Keratinocyte (primary cell): Measurements from ENCODE around the gene ATP9B. TPM values are rescaled to one million over a fixed set of nuclear protein-coding genes. Genes with fewer than 3 reads are reported as not detected.

Experiments
- DNase-seq: peaks from one replicate; pipeline ENCODE4 v3.0.0-alpha.2; 2011; ENCODE audit warnings: low read depth, missing footprints, low spot score
- FAIRE-seq: peaks from 2 replicates; lab custom pipeline; 2011; peaks lifted over from hg19 to GRCh38; lab: Jason Lieb, UNC
- H2AFZ ChIP-seq: 2 replicates; pipeline ENCODE4 v1.6.0; 2012; ENCODE audit warnings: low read length, control low read depth, inconsistent platforms; ENCODE audit not compliant: control insufficient read depth
- H3K27ac ChIP-seq: 2 replicates; pipeline ENCODE4 v1.5.1; 2011; ENCODE audit warnings: low read length; ENCODE audit not compliant: control insufficient read depth, insufficient read depth
- H3K27me3 ChIP-seq: 3 replicates; pipeline ENCODE4 v1.6.0; 2011; ENCODE audit warnings: low read length; ENCODE audit not compliant: control insufficient read depth, insufficient read depth; ENCODE audit errors: extremely low read depth
- H3K36me3 ChIP-seq, 2 experiments: 2 replicates in 1 of 2; 3 replicates in 1 of 2; pipeline ENCODE4 v1.5.1; 2011; ENCODE audit warnings: low read length in 2 of 2, mild to moderate bottlenecking in 1 of 2; ENCODE audit not compliant: control insufficient read depth in 2 of 2, insufficient read depth in 2 of 2; ENCODE audit errors: extremely low read depth in 1 of 2
- H3K4me1 ChIP-seq: 3 replicates; pipeline ENCODE4 v1.5.1; 2011; ENCODE audit warnings: low read length; ENCODE audit not compliant: control insufficient read depth, insufficient read depth; ENCODE audit errors: extremely low read depth
- H3K4me2 ChIP-seq: 3 replicates; pipeline ENCODE4 v1.6.0; 2011; ENCODE audit warnings: low read depth, low read length; ENCODE audit not compliant: control insufficient read depth, insufficient read depth; ENCODE audit errors: extremely low read depth
- H3K4me3 ChIP-seq, 3 experiments: fragments of 200-600 bp in 1 of 3; sonication (generic) in 1 of 3; 2 replicates in 2 of 3; 3 replicates in 1 of 3; pipeline ENCODE4 v1.5.1; 2011 to 2016; ENCODE audit warnings: low read length in 3 of 3, mild to moderate bottlenecking in 3 of 3, control low read depth in 2 of 3, inconsistent platforms in 1 of 3, low read depth in 1 of 3, mixed read lengths in 1 of 3, mixed run types in 1 of 3, moderate library complexity in 1 of 3; ENCODE audit not compliant: control insufficient read depth in 2 of 3, insufficient read depth in 2 of 3; ENCODE audit errors: extremely low read depth in 1 of 3
- H3K79me2 ChIP-seq: 2 replicates; pipeline ENCODE4 v1.6.0; 2012; ENCODE audit warnings: low read length; ENCODE audit not compliant: control insufficient read depth, insufficient read depth
- H3K9ac ChIP-seq: 3 replicates; pipeline ENCODE4 v1.6.0; 2011; ENCODE audit warnings: low read length; ENCODE audit not compliant: control insufficient read depth, insufficient read depth; ENCODE audit errors: extremely low read depth
- H3K9me1 ChIP-seq: 3 replicates; pipeline ENCODE4 v1.6.0; 2011; ENCODE audit warnings: low read length; ENCODE audit not compliant: control insufficient read depth, insufficient read depth; ENCODE audit errors: extremely low read depth
- H3K9me3 ChIP-seq: 2 replicates; pipeline ENCODE4 v1.5.1; 2012; ENCODE audit warnings: low read depth, low read length; ENCODE audit not compliant: control insufficient read depth
- H4K20me1 ChIP-seq: 3 replicates; pipeline ENCODE4 v1.6.0; 2011; ENCODE audit warnings: low read length; ENCODE audit not compliant: control insufficient read depth, insufficient read depth; ENCODE audit errors: extremely low read depth
- CTCF ChIP-seq, 3 experiments: IDR thresholded peaks in 1 of 3; conservative IDR thresholded peaks in 1 of 3; optimal IDR thresholded peaks in 1 of 3; 2 replicates in 2 of 3; 3 replicates in 1 of 3; pipeline versions ENCODE3 to v1.5.1; 2011; ENCODE audit warnings: low read length in 3 of 3, mild to moderate bottlenecking in 3 of 3, moderate library complexity in 2 of 3, control low read depth in 1 of 3, inconsistent platforms in 1 of 3; ENCODE audit not compliant: insufficient read depth in 2 of 3; ENCODE audit errors: extremely low read depth in 1 of 3
- EZH2 ChIP-seq: IDR thresholded peaks from one replicate; pipeline ENCODE4 v1.6.1; 2012; ENCODE audit warnings: inconsistent platforms, mild to moderate bottlenecking, low read length, moderate library complexity
- dilution Hi-C: fragments of 300-500 bp; cut with MboI; formaldehyde crosslinking; loops from one replicate; pipeline ENCODE4 v1.7.0; 2020; ENCODE audit warnings: low sequenced_read_pairs; ENCODE audit not compliant: extremely low pct_ligation_motif_present
- polyA plus RNA-seq, 5 experiments: library from polyadenylated mRNA; depleted of rRNA in 3 of 5; stranded (reverse) in 3 of 5; stranded (forward) in 1 of 5; unstranded in 1 of 5; fragments of >200 nt; gene quantifications; 1 replicate in 1 of 5; 2 replicates in 3 of 5; 3 replicates in 1 of 5; pipeline versions ENCODE4 v1.2.1 to v1.2.3, GENCODE V29; 2011 to 2012; ENCODE audit warnings: missing spikeins in 2 of 5, low read depth in 1 of 5, low replicate concordance in 1 of 5

ATP9B gene
- polyA plus RNA-seq, 1 donor (not counting 4 experiments of a cell fraction or from before 2014, with no cell fraction given), result 16.1 TPM

GRCh38 chr18:79413426-79413825 is 344.2 kb downstream of the ATP9B start:
- H3K4me1 ChIP-seq, result no peaks in the 10 kb centered on the region
- no peak overlapping the region for H2AFZ ChIP-seq
- no peaks in the 10 kb centered on the region for H4K20me1 ChIP-seq
- no peaks in the 10 kb centered on the region for H3K79me2 ChIP-seq
- no peaks in the 10 kb centered on the region for H3K36me3 ChIP-seq
- dilution Hi-C loops, result no loop called here
- TF ChIP-seq EZH2, result no peak
- TF ChIP-seq CTCF (optimal IDR thresholded peaks at IDR 0.05 in 1 of 3, IDR thresholded peaks at IDR 0.05 in 1 of 3, conservative IDR thresholded peaks at IDR 0.05 in 1 of 3; ENCODE audit: extremely low read depth in 1 of 3, insufficient read depth in 2 of 3, low read length in 3 of 3), result no peak
- no peak for DNase-seq
- no peak overlapping the region for H3K4me2 ChIP-seq
- H3K9ac ChIP-seq, result no peak overlapping the region
- no peaks in the 10 kb centered on the region for H3K27me3 ChIP-seq
- H3K9me1 ChIP-seq, result no peaks in the 10 kb centered on the region
- no peak overlapping the region for H3K4me3 ChIP-seq
- no peak for FAIRE-seq
- no peaks in the 10 kb centered on the region for H3K9me3 ChIP-seq
- no peak overlapping the region for H3K27ac ChIP-seq

- Histone ChIP-seq H3K79me2 (no peaks in the 10 kb centered on the region), H3K4me3 (no peak overlapping the region), H3K9me3 (no peaks in the 10 kb centered on the region), H3K36me3 (no peaks in the 10 kb centered on the region), H3K27me3 (no peaks in the 10 kb centered on the region), H3K4me1 (no peaks in the 10 kb centered on the region), H3K9me1 (no peaks in the 10 kb centered on the region), H3K9ac (no peak overlapping the region), H4K20me1 (no peaks in the 10 kb centered on the region), H3K4me2 (no peak overlapping the region), H2AFZ (no peak overlapping the region), H3K27ac (no peak overlapping the region)
- no peak for DNase-seq
- dilution Hi-C loops, result no loop called here
- FAIRE-seq, result no peak
- TF ChIP-seq EZH2 (no peak), CTCF (optimal IDR thresholded peaks at IDR 0.05 in 1 of 3, IDR thresholded peaks at IDR 0.05 in 1 of 3, conservative IDR thresholded peaks at IDR 0.05 in 1 of 3; ENCODE audit: extremely low read depth in 1 of 3, insufficient read depth in 2 of 3, low read length in 3 of 3) (no peak)
These were observed 344.7 kb downstream of the ATP9B start for GRCh38 chr18:79413901-79414300.
